ENCODE results near the gene TAF1. TPM values are rescaled to one million over a fixed set of nuclear protein-coding genes. Genes with fewer than 3 reads are reported as not detected.
"Not testable (repeated sequence)": the region's sequence is repeated elsewhere in the genome, so short reads cannot be mapped to it uniquely, and the experiment has no call there.

Gene TAF1
- polyA plus RNA-seq, 4 donors: 32.4 to 38.2 (median 36.9) TPM

DNA sequence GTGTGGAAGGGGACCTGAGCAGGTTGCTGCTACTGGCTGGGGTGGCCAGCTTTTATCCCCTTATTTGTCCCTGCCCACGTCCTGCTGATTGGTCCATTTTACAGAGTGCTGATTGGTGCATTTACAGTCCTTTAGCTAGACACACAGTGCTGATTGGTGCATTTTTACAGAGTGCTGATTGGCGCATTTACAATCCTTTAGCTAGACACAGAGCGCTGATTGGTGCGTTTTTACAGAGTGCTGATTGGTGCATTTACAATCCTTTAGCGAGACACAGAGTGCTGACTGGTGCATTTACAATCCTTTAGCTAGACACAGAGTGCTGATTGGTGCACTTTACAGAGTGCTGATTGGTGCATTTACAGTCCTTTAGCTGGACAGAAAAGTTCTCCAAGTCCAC lies 135.9 kb downstream of the TAF1 start:
- DNase-seq (ENCODE audit: low read depth in 4 of 4, low spot score in 3 of 4): not testable (repeated sequence)

DNA sequence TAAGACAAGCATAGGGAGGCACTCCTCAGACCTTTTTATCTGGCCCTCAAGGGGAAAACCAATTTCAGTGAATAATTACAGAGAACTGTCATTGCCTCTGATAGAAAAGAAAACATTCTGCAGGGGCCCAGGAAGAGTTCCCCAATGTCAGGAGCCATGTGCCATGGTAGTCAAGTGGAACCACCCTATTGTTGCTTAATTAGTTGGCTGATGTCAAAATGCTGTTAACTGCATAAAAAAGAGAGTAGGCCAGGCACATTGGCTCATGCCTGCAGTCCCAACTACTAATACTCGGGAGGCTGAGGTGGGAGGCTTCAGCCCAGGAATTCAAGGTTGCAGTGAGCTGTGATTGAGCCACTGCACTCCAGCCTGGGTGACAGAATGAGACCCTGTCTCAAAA lies 138.2 kb downstream of the TAF1 start:
- no peak for DNase-seq (ENCODE audit: low read depth in 4 of 4, low spot score in 3 of 4)

DNA sequence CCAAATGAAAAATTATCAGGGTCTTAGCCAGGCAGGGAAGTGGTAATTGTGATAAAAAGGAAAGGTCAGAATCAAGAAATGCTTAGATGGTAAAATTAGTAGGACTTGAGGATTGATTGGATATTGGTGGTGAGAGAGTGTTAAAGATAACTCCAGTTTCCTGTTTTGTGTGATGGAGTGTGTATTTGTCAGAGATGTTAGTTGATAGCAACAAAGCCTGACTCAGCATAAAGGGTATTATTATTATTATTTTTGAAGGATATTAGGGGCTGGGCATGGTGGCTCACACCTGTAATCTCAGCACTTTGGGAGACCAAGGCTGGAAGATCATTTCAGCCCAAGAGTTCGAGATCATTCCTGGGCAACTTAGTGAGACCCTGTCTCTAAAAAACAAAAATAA lies 143.1 kb downstream of the TAF1 start:
- DNase-seq (ENCODE audit: low read depth in 4 of 4, low spot score in 3 of 4): no peak

DNA sequence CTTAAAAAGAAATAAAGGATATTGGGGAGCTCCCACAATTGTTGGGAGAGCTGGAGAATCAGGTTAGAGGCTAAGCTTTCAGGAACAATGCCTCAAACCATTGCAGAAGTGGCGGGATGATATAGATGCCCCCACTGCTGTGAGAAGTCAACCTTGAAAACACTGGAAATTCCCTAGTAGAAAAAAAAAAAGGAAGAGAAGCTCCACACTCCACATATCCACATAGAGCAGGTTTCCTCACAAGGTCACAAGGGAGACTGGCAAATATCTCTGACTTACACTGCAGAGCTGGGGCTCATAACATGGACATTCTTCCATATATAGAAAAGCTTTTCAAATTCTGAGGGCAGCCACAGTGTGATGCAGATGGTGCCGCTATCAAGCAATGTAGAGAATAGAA lies 144.0 kb downstream of the TAF1 start:
- DNase-seq (ENCODE audit: low read depth in 4 of 4, low spot score in 3 of 4): no peak

DNA sequence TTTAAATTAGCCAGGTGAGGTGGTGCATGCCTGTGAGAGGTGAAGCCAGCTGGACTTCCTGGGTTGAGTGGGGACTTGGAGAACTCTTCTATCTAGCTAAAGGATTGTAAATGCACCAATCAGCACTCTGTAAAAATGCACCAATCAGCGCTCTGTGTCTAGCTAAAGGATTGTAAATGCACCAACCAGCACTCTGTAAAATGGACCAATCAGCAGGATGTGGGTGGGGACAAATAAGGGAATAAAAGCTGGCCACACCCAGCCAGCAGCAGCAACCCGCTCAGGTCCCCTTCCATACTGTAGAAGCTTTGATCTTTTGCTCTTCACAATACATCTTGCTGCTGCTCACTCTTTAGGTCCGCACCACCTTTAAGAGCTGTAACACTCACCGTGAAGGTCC lies 147.6 kb downstream of the TAF1 start:
- not testable (repeated sequence) for DNase-seq (ENCODE audit: low read depth in 4 of 4, low spot score in 3 of 4)

DNA sequence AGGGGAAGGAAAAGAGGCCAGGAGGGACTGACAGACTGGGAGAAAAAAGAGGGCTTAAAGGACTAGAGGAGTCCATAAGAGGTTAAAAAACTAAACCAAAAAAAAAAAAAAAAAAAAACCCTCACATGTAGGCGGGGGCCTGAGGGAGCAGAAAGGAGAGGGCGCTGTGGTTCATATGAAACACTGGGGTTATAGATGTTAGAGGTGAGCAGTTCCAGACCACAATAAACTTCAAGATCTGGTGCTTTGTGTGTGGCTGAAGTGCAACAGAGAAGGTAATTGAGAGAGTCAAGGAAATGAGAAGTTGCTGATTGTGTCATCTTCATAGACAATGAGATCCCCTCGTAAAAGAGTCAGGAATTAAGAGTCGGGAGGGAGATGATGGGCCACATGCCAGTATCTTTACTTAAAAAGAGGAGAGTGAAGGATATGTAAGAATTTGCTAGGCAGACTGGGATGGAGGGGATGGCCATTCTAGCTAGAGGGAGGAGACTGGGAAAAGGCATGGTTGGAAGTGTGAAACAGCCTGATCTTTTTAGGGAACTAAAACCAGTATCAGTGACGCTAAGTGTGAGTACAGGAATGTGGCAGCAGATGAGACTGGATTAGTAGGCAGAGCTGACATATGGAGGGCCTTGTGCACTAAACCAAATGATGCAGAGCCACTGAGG lies 148.3 kb downstream of the TAF1 start:
- no peak for DNase-seq (ENCODE audit: low read depth in 4 of 4, low spot score in 3 of 4)

DNA sequence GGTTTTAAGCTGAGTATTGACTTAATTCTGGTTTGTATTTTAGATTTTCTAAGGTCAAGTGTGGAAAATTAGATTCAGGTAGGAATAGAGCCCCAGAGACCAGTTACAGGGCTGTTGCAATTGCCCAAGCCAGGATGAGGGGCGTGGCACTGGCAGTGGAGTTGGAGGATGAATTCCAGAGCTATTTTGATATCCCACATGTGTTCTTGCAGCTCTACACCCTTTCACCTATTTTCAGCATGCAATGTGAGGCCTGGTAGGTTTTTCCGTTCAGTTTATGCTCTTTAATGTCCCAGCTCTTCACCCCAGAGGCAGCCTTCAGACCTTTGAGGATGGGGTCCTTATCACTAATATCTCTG lies 148.9 kb downstream of the TAF1 start:
- DNase-seq (ENCODE audit: low read depth in 4 of 4, low spot score in 3 of 4): no peak

Other genes starting within 250 kb of the TAF1 start
- gene MED12, start 247.8 kb upstream of the TAF1 start, polyA plus RNA-seq (ENCODE audit: insufficient read length in 4 of 4): 10 to 100 TPM; 39.7 to 47.4 (median 41.4) TPM
- 1 to 10 TPM; 4.3 to 6.3 (median 4.9) TPM for gene NLGN3, start 221.5 kb upstream of the TAF1 start, polyA plus RNA-seq (ENCODE audit: insufficient read length in 4 of 4)
- gene GJB1, start 143.1 kb upstream of the TAF1 start, polyA plus RNA-seq (ENCODE audit: insufficient read length in 4 of 4): 10 to 100 TPM; 42.1 to 55.6 (median 45.5) TPM
- 10 to 100 TPM; 57.7 to 65.6 (median 59.7) TPM for gene ZMYM3, start 112.2 kb upstream of the TAF1 start, polyA plus RNA-seq (ENCODE audit: insufficient read length in 4 of 4)
- gene NONO, start 82.7 kb upstream of the TAF1 start, polyA plus RNA-seq (ENCODE audit: insufficient read length in 4 of 4): 100 to 1,000 TPM; 557 to 597 (median 565) TPM
- gene ITGB1BP2, start 64.6 kb upstream of the TAF1 start, polyA plus RNA-seq (ENCODE audit: insufficient read length in 4 of 4): 1 to 10 TPM; 1.2 to 1.5 (median 1.3) TPM
- gene OGT, start 166.7 kb downstream of the TAF1 start, polyA plus RNA-seq (ENCODE audit: insufficient read length in 4 of 4): 100 to 1,000 TPM; 163 to 223 (median 194) TPM
- 1 to 10 TPM; 1.6 to 3.3 (median 1.9) TPM for gene GCNA, start 212.1 kb downstream of the TAF1 start, polyA plus RNA-seq (ENCODE audit: insufficient read length in 4 of 4)

Data from right renal pelvis (tissue), 4 donors.